ENCODE measurements around the gene PHEX.

GRCh38 chrX:22246620-22247019 lies 214.5 kb downstream of the PHEX start:
- no peak for TF ChIP-seq RARB (CRISPR knock-in tag; IDR thresholded peaks at IDR 0.05)
- TF ChIP-seq BACH2 (CRISPR knock-in tag; IDR thresholded peaks at IDR 0.05; ENCODE audit: borderline replicate concordance): no peak
- TF ChIP-seq TCF4 (CRISPR knock-in tag; IDR thresholded peaks at IDR 0.05; ENCODE audit: borderline replicate concordance): no peak
- TF ChIP-seq SNAI2 (CRISPR knock-in tag; IDR thresholded peaks at IDR 0.05): no peak
- TF ChIP-seq ZFP3 (CRISPR knock-in tag; IDR thresholded peaks at IDR 0.05): no peak
- TF ChIP-seq ARNTL (CRISPR knock-in tag; IDR thresholded peaks at IDR 0.05; ENCODE audit: borderline replicate concordance, low read depth): no peak
- TF ChIP-seq PATZ1 (CRISPR knock-in tag; IDR thresholded peaks at IDR 0.05; ENCODE audit: borderline replicate concordance): no peak
- TF ChIP-seq ESRRG (CRISPR knock-in tag; IDR thresholded peaks at IDR 0.05): no peak
- no peak for TF ChIP-seq CREB5 (CRISPR knock-in tag; IDR thresholded peaks at IDR 0.05; ENCODE audit: low read depth)
- TF ChIP-seq ISL1 (CRISPR knock-in tag; IDR thresholded peaks at IDR 0.05): no peak
- TF ChIP-seq ZC3H10 (CRISPR knock-in tag; IDR thresholded peaks at IDR 0.05): no peak
- TF ChIP-seq OSR1 (CRISPR knock-in tag; IDR thresholded peaks at IDR 0.05): no peak
- TF ChIP-seq ZNF70 (CRISPR knock-in tag; IDR thresholded peaks at IDR 0.05): no peak
- no peak for TF ChIP-seq POU6F1 (CRISPR knock-in tag; IDR thresholded peaks at IDR 0.05; ENCODE audit: borderline replicate concordance, low read depth)
